K562 (cell line): Measurements from ENCODE around the gene KASH5. TPM values are rescaled to one million over a fixed set of nuclear protein-coding genes. Genes with fewer than 3 reads are reported as not detected.
A peak's percentile ranks its signal among the peaks of the same experiment; 100 is the strongest.

Source experiments
- COPS2 ChIP-seq: fragments of 450-650 bp; conservative IDR thresholded peaks from 2 replicates; pipeline ENCODE4 v1.6.1; 2016; ENCODE audit warnings: mild to moderate bottlenecking, moderate library complexity
- DIDO1 ChIP-seq: fragments of 450-650 bp; IDR thresholded peaks from 2 replicates; pipeline ENCODE4 v1.6.1; 2016; ENCODE audit warnings: low read depth, missing biosample characterization, missing genetic modification characterization
- FOSL1 ChIP-seq: fragments of 200-800 bp; sonication (Bioruptor generic); conservative IDR thresholded peaks from 2 replicates; pipeline ENCODE4 v1.6.1; 2016; ENCODE audit warnings: missing genetic modification characterization, missing compliant biosample characterization
- FOXK1 ChIP-seq: sonication (generic); formaldehyde crosslinking; IDR thresholded peaks from 2 replicates; pipeline ENCODE4 v1.8.0; 2022; ENCODE audit warnings: missing genetic modification reagents, mild to moderate bottlenecking, borderline replicate concordance
- GATA2 ChIP-seq: sonication (generic); formaldehyde crosslinking; IDR thresholded peaks from 2 replicates; pipeline ENCODE4 v1.4.0; 2020; ENCODE audit warnings: mild to moderate bottlenecking, missing genetic modification reagents
- HIVEP1 ChIP-seq: fragments of 250-450 bp; sonication (Bioruptor Pico); IDR thresholded peaks from 2 replicates; pipeline ENCODE4 v1.4.0; 2020; ENCODE audit warnings: mild to moderate bottlenecking
- KDM1A ChIP-seq, 2 experiments: fragments of 450-650 bp; IDR thresholded peaks; 2 replicates each; pipeline ENCODE4 v1.6.1; 2016; ENCODE audit warnings: mild to moderate bottlenecking in 2 of 2
- PPARD ChIP-seq: fragments of 250-450 bp; sonication (Bioruptor Pico); IDR thresholded peaks from 2 replicates; pipeline ENCODE4 v1.8.0; 2022; ENCODE audit warnings: inconsistent platforms, mild to moderate bottlenecking, moderate library complexity
- RCOR1 ChIP-seq, 2 experiments: IDR thresholded peaks; 2 replicates each; pipeline ENCODE4 v1.6.1; 2012; ENCODE audit warnings: low read depth in 2 of 2, low read length in 2 of 2, borderline replicate concordance in 1 of 2, improper control_type of control experiment in 1 of 2
- ZEB2 ChIP-seq: fragments of 450-650 bp; IDR thresholded peaks from 2 replicates; pipeline ENCODE4 v1.6.1; 2016
- ZFP1 ChIP-seq: fragments of 450-650 bp; formaldehyde crosslinking; IDR thresholded peaks from 2 replicates; pipeline ENCODE4 v1.4.0; 2020; ENCODE audit warnings: mild to moderate bottlenecking, mixed read lengths
- ZNF134 ChIP-seq: fragments of 250-450 bp; sonication (Bioruptor Pico); conservative IDR thresholded peaks from 2 replicates; pipeline ENCODE4 v1.4.0; 2020
- ZNF197 ChIP-seq: fragments of 200-800 bp; sonication (Bioruptor generic); IDR thresholded peaks from 2 replicates; pipeline ENCODE4 v1.6.1; 2016; ENCODE audit warnings: low read depth, missing genetic modification characterization, missing compliant biosample characterization
- ZNF384 ChIP-seq: IDR thresholded peaks from 2 replicates; pipeline ENCODE4 v1.6.1; 2012; ENCODE audit warnings: low read depth, low read length, improper control_type of control experiment
- ZNF77 ChIP-seq: fragments of 250-450 bp; sonication (Bioruptor Pico); IDR thresholded peaks from 2 replicates; pipeline ENCODE4 v1.5.0; 2020
- polyA plus RNA-seq, 8 experiments: library from polyadenylated mRNA; depleted of rRNA in 4 of 8; stranded (reverse) in 5 of 8; unstranded in 3 of 8; fragments of >200 nt; fragmentation: Nextera tagmentation in 2 of 8; fragmentation: Illumina TruSeq in 1 of 8; extraction: Ambion mirVana in 2 of 8; extraction: Trizol in 1 of 8; gene quantifications; 2 replicates each; pipeline versions ENCODE4 v1.2.1 to v1.2.3, GENCODE V29; 2011 to 2014; ENCODE audit warnings: inconsistent platforms in 1 of 8, missing spikeins in 1 of 8
- total RNA-seq, 7 experiments: library from RNA; depleted of rRNA in 6 of 7; stranded (reverse); fragments of >200 nt in 6 of 7; fragmentation: Illumina TruSeq in 2 of 7; extraction: Trizol in 2 of 7; gene quantifications; 2 replicates each; pipeline versions ENCODE4 v1.2.1 to v1.2.3, GENCODE V29; 2011 to 2021; ENCODE audit warnings: low replicate concordance in 1 of 7
- TF ChIP-seq, protein P1 (sequence below): fragments of 450-650 bp; IDR thresholded peaks from 2 replicates; pipeline ENCODE4 v1.6.1; 2017; ENCODE audit warnings: antibody characterized with exemption, mild to moderate bottlenecking
- TF ChIP-seq, protein P2 (sequence below): sonication (generic); formaldehyde crosslinking; IDR thresholded peaks from 2 replicates; pipeline ENCODE4 v1.8.0; 2022; ENCODE audit warnings: missing genetic modification reagents, mild to moderate bottlenecking, borderline replicate concordance
- TF ChIP-seq, protein P3 (sequence below), 2 experiments: fragments of 450-650 bp; IDR thresholded peaks; 2 replicates each; pipeline ENCODE4 v1.6.1; 2016
- TF ChIP-seq, protein P4 (sequence below): conservative IDR thresholded peaks from 2 replicates; pipeline ENCODE4 v1.6.1; 2011; ENCODE audit warnings: low read depth, mild to moderate bottlenecking, low read length; ENCODE audit not compliant: control insufficient read depth

KASH5 gene
- total and polyA plus RNA-seq, 9 of the 15 experiments (the other 6 are each of a cell fraction or from before 2014, with no cell fraction given) = 0.07 to 0.84 (median 0.34) TPM; not detected in 1

DNA sequence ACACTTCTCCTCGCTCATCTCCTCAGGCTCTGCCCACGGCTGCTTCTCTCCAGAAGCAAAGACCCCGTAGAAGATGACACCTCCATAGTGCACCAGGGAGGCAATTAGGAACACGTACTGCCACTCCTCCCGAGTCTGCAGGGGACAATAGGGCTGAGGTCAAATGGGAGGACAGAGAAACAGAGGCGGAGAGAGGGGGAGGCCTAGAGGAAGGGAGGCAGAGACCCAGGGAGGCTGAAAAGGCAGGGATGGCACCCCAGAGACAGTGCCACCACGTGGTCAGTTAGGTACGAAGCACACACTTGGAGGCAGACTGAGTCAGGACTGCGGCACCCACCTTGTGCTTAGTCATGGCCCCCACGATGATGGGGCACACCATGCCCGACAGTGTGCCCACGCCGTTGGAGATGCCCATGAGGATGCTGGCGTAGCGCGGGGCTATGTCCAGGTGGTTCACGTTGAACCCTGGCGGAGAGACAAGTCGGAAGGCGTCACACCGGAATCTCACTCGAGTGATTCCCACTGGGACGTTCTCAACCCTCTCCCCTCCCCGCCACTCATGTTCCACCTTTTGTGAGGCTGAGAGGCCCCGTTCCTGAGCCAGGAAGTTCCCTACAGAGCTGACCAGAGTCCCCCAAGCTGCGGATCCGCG lies 42.8 kb downstream of the KASH5 start (continued):
- TF ChIP-seq RCOR1 (IDR thresholded peaks at IDR 0.05; ENCODE audit: borderline replicate concordance in 1 of 2, low read depth in 2 of 2, low read length in 2 of 2) (no peak), PPARD (CRISPR knock-in tag) (no peak), ZEB2 (no peak), KDM1A (IDR thresholded peaks at IDR 0.05) (peak in 1 of 2 experiments; percentile 53; a peak in 2 of 4 replicates), ZFP1 (CRISPR knock-in tag) (no peak), HIVEP1 (no peak), GATA2 (CRISPR knock-in tag) (no peak), FOSL1 (tag) (no peak; the same call in 1 of the 2 replicates), ZNF197 (CRISPR knock-in tag) (no peak), COPS2 (no peak), ZNF384 (no peak), ZNF134 (CRISPR knock-in tag) (no peak), FOXK1 (CRISPR knock-in tag) (peak; percentile 79; the same call in 1 of the 2 replicates), DIDO1 (tag) (no peak), ZNF77 (CRISPR knock-in tag) (no peak)
- TF ChIP-seq, protein P1, sequence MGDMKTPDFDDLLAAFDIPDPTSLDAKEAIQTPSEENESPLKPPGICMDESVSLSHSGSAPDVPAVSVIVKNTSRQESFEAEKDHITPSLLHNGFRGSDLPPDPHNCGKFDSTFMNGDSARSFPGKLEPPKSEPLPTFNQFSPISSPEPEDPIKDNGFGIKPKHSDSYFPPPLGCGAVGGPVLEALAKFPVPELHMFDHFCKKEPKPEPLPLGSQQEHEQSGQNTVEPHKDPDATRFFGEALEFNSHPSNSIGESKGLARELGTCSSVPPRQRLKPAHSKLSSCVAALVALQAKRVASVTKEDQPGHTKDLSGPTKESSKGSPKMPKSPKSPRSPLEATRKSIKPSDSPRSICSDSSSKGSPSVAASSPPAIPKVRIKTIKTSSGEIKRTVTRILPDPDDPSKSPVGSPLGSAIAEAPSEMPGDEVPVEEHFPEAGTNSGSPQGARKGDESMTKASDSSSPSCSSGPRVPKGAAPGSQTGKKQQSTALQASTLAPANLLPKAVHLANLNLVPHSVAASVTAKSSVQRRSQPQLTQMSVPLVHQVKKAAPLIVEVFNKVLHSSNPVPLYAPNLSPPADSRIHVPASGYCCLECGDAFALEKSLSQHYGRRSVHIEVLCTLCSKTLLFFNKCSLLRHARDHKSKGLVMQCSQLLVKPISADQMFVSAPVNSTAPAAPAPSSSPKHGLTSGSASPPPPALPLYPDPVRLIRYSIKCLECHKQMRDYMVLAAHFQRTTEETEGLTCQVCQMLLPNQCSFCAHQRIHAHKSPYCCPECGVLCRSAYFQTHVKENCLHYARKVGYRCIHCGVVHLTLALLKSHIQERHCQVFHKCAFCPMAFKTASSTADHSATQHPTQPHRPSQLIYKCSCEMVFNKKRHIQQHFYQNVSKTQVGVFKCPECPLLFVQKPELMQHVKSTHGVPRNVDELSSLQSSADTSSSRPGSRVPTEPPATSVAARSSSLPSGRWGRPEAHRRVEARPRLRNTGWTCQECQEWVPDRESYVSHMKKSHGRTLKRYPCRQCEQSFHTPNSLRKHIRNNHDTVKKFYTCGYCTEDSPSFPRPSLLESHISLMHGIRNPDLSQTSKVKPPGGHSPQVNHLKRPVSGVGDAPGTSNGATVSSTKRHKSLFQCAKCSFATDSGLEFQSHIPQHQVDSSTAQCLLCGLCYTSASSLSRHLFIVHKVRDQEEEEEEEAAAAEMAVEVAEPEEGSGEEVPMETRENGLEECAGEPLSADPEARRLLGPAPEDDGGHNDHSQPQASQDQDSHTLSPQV = peak; percentile 84
- TF ChIP-seq, protein P2, sequence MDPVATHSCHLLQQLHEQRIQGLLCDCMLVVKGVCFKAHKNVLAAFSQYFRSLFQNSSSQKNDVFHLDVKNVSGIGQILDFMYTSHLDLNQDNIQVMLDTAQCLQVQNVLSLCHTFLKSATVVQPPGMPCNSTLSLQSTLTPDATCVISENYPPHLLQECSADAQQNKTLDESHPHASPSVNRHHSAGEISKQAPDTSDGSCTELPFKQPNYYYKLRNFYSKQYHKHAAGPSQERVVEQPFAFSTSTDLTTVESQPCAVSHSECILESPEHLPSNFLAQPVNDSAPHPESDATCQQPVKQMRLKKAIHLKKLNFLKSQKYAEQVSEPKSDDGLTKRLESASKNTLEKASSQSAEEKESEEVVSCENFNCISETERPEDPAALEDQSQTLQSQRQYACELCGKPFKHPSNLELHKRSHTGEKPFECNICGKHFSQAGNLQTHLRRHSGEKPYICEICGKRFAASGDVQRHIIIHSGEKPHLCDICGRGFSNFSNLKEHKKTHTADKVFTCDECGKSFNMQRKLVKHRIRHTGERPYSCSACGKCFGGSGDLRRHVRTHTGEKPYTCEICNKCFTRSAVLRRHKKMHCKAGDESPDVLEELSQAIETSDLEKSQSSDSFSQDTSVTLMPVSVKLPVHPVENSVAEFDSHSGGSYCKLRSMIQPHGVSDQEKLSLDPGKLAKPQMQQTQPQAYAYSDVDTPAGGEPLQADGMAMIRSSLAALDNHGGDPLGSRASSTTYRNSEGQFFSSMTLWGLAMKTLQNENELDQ = no peak
- TF ChIP-seq, protein P3, sequence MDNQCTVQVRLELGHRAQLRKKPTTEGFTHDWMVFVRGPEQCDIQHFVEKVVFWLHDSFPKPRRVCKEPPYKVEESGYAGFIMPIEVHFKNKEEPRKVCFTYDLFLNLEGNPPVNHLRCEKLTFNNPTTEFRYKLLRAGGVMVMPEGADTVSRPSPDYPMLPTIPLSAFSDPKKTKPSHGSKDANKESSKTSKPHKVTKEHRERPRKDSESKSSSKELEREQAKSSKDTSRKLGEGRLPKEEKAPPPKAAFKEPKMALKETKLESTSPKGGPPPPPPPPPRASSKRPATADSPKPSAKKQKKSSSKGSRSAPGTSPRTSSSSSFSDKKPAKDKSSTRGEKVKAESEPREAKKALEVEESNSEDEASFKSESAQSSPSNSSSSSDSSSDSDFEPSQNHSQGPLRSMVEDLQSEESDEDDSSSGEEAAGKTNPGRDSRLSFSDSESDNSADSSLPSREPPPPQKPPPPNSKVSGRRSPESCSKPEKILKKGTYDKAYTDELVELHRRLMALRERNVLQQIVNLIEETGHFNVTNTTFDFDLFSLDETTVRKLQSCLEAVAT (IDR thresholded peaks at IDR 0.05) = 0 out of 4 replicates have a peak, but pooled peaks of 1 of the 2 experiments have one; percentile 19
- TF ChIP-seq, protein P4, sequence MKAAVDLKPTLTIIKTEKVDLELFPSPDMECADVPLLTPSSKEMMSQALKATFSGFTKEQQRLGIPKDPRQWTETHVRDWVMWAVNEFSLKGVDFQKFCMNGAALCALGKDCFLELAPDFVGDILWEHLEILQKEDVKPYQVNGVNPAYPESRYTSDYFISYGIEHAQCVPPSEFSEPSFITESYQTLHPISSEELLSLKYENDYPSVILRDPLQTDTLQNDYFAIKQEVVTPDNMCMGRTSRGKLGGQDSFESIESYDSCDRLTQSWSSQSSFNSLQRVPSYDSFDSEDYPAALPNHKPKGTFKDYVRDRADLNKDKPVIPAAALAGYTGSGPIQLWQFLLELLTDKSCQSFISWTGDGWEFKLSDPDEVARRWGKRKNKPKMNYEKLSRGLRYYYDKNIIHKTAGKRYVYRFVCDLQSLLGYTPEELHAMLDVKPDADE = no peak
